ENCODE results near the gene PPY. TPM values are rescaled to one million over a fixed set of nuclear protein-coding genes. Genes with fewer than 3 reads are reported as not detected.
"Not testable (repeated sequence)": the region's sequence is repeated elsewhere in the genome, so short reads cannot be mapped to it uniquely, and the experiment has no call there.

PPY gene
- total and polyA plus RNA-seq, 7 donors = not detected

- Histone ChIP-seq H3K27me3 (ENCODE audit: insufficient read depth in 3 of 3, low read length in 2 of 3) (peaks cover 0 to 10% (median 0%) of the 10 kb centered on the region in 3 donors), H3K36me3 (ENCODE audit: insufficient read depth in 1 of 2, low read depth in 1 of 2) (no peaks in the 10 kb centered on the region), H3K9me3 (no peaks in the 10 kb centered on the region), H3K27ac (no peak overlapping the region), H3K4me1 (no peaks in the 10 kb centered on the region), H3K4me3 (no peak overlapping the region)
- intact Hi-C loops (cut with DNase I) = no loop called here
- WGBS, 3 donors = 79 to 82% (median 81%) methylated on average over 10 of the region's 10 CpGs
- ATAC-seq = no peak
- no peak for TF ChIP-seq CTCF (IDR thresholded peaks at IDR 0.05)
- no peak for DNase-seq
These were observed 9.9 kb downstream of the PPY start for GRCh38 chr17:43932357-43932756.

GRCh38 chr17:43931062-43931571 is 11.2 kb downstream of the PPY start:
- peaks cover 0 to 11% (median 0%) of the 10 kb centered on the region in 3 donors for H3K27me3 ChIP-seq (ENCODE audit: insufficient read depth in 3 of 3, low read length in 2 of 3)
- H3K9me3 ChIP-seq = no peaks in the 10 kb centered on the region
- intact Hi-C loops (cut with DNase I) = no loop called here
- no peaks in the 10 kb centered on the region for H3K4me1 ChIP-seq
- ATAC-seq = no peak
- no peak overlapping the region for H3K27ac ChIP-seq
- TF ChIP-seq CTCF (IDR thresholded peaks at IDR 0.05) = no peak
- no peaks in the 10 kb centered on the region for H3K36me3 ChIP-seq (ENCODE audit: insufficient read depth in 1 of 2, low read depth in 1 of 2)
- 66 to 77% (median 67%) methylated on average over 5 of the region's 5 CpGs for WGBS, 3 donors
- H3K4me3 ChIP-seq = no peak overlapping the region
- DNase-seq = no peak

GRCh38 chr17:43928609-43929008 is 13.7 kb downstream of the PPY start:
- no peak for DNase-seq
- no peak for ATAC-seq
- intact Hi-C loops (cut with DNase I) = loop anchor here in 1 of 2 donors (5.0 kb wide), 1 partner anchor 46 kb away; no protein-coding TSS in a partner anchor
- no peaks in the 10 kb centered on the region for H3K9me3 ChIP-seq
- H3K27me3 ChIP-seq (ENCODE audit: insufficient read depth in 3 of 3, low read length in 2 of 3) = peaks cover 0 to 8% (median 0%) of the 10 kb centered on the region in 3 donors
- 76 to 87% (median 80%) methylated on average over 1 of the region's 1 CpG for WGBS, 3 donors
- no peaks in the 10 kb centered on the region for H3K4me1 ChIP-seq
- H3K36me3 ChIP-seq (ENCODE audit: insufficient read depth in 1 of 2, low read depth in 1 of 2) = no peaks in the 10 kb centered on the region
- no peak for TF ChIP-seq CTCF (IDR thresholded peaks at IDR 0.05)
- no peak overlapping the region for H3K27ac ChIP-seq
- H3K4me3 ChIP-seq = no peak overlapping the region

GRCh38 chr17:43927929-43928328 is 14.3 kb downstream of the PPY start:
- H3K4me3 ChIP-seq = peak overlapping the region; percentile 67
- peak in 2 of 4 donors; percentile 28 to 61 for ATAC-seq
- H3K27me3 ChIP-seq (ENCODE audit: insufficient read depth in 3 of 3, low read length in 2 of 3) = peaks cover 0 to 11% (median 3%) of the 10 kb centered on the region in 3 donors
- WGBS, 3 donors = 11 to 18% (median 14%) methylated on average over 5 of the region's 5 CpGs
- not testable (repeated sequence) for H3K9me3 ChIP-seq; H3K4me1 ChIP-seq; DNase-seq; H3K36me3 ChIP-seq (ENCODE audit: insufficient read depth in 1 of 2, low read depth in 1 of 2)
- peak overlapping the region; percentile 58 for H3K27ac ChIP-seq
- intact Hi-C loops (cut with DNase I) = loop anchor here in 1 of 2 donors (5.0 kb wide), 1 partner anchor 46 kb away; no protein-coding TSS in a partner anchor

GRCh38 chr17:43927060-43927864 is 15.0 kb downstream of the PPY start:
- H3K27me3 ChIP-seq (ENCODE audit: insufficient read depth in 3 of 3, low read length in 2 of 3) = peaks cover 0 to 11% (median 3%) of the 10 kb centered on the region in 3 donors
- intact Hi-C loops (cut with DNase I) = loop anchor here in 1 of 2 donors (5.0 kb wide), 1 partner anchor 45 kb away; no protein-coding TSS in a partner anchor
- no peak for TF ChIP-seq CTCF (IDR thresholded peaks at IDR 0.05)
- 1 to 3% (median 2%) methylated on average over 41 to 42 of the region's 42 CpGs for WGBS, 3 donors
- peak overlapping the region; percentile 58 for H3K27ac ChIP-seq
- no peaks in the 10 kb centered on the region for H3K36me3 ChIP-seq (ENCODE audit: insufficient read depth in 1 of 2, low read depth in 1 of 2)
- no peaks in the 10 kb centered on the region for H3K9me3 ChIP-seq
- ATAC-seq = peak; percentile 71 to 88 (median 76)
- peak overlapping the region; percentile 67 for H3K4me3 ChIP-seq
- DNase-seq = peak; percentile 33 to 72
- no peaks in the 10 kb centered on the region for H3K4me1 ChIP-seq
